RWPE1 (cell line): ENCODE data around the gene IL12RB2.

ENCODE experiments used
- CTCF ChIA-PET: fragments of 350-600 bp; sonication (Branson Sonifier 250); formaldehyde crosslinking; extraction: SDS; loops from one replicate; lab custom pipeline; 2021; lab: Yijun Ruan, JAX
- POLR2A ChIA-PET: fragments of 400-600 bp; formaldehyde crosslinking; extraction: SDS; loops from one replicate; lab custom pipeline; 2020; ENCODE audit warnings: antibody characterized with exemption; ENCODE audit not compliant: low non-redundant PET; lab: Yijun Ruan, JAX
- DNase-seq: peaks from one replicate; pipeline ENCODE4 v3.0.0; 2012; ENCODE audit warnings: low spot score
- H3K27ac ChIP-seq: fragments of 450-650 bp; 2 replicates; pipeline ENCODE4 v1.5.1; 2017
- CTCF ChIP-seq: fragments of 450-650 bp; conservative IDR thresholded peaks from 2 replicates; pipeline ENCODE4 v1.5.1; 2017; ENCODE audit warnings: low read depth, mild to moderate bottlenecking

The IL12RB2 gene

GRCh38 chr1:67348586-67349252, 41.0 kb downstream of the IL12RB2 start:
- peak overlapping the region; percentile 86; the same call in 1 of the 2 replicates for H3K27ac ChIP-seq
- POLR2A ChIA-PET, result interaction anchor here (0.6 kb wide), 1 partner anchor 32 kb away, joined by 3 read pairs; no protein-coding TSS in a partner anchor
- no peak for DNase-seq
- no peak for TF ChIP-seq CTCF
- CTCF ChIA-PET, result interaction anchor here (0.6 to 2.2 kb wide), 7 partner anchors 9 to 297 kb away, joined by 3 to 14 read pairs (median 4); no protein-coding TSS in a partner anchor

DNA sequence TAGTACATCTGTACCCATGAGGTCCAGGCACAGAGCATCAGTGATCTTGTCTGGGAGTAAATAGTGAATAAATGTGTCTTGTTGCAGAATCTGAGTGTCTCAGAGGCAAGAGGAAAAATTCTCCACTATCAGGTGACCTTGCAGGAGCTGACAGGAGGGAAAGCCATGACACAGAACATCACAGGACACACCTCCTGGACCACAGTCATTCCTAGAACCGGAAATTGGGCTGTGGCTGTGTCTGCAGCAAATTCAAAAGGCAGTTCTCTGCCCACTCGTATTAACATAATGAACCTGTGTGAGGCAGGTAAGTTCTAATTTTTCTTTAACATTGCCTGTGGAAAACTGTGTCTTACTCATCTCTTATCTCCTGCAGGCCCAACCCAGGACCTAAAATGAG, 43.1 kb downstream of the IL12RB2 start:
- TF ChIP-seq CTCF, result no peak
- CTCF ChIA-PET, result interaction anchor here (0.6 to 0.7 kb wide), 2 partner anchors 23 to 29 kb away, joined by 3 read pairs; no protein-coding TSS in a partner anchor
- POLR2A ChIA-PET, result no interaction called here
- no peak overlapping the region for H3K27ac ChIP-seq
- DNase-seq, result no peak

DNA sequence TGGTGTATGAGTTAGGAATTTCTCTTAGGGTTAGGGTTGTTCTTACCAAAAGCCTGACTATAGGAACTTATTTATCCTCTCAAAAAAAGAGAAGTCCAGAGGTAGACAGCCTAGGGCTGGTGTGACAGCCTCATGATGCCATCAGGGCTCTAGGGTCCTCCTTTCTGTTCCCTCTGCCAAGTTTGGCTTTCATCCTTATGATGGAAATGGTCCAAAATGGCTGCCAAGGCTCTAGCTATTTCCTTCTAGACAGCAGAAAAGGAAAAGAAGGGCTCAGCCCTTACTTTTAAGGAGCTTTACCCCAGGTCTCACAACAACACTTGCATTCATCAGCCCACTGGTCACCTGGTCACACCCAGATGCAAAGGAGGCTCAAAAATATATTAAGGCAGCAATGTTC, 44.5 kb downstream of the IL12RB2 start:
- ChIA-PET CTCF (no interaction called here), POLR2A (no interaction called here)
- no peak overlapping the region for H3K27ac ChIP-seq
- DNase-seq, result no peak
- no peak for TF ChIP-seq CTCF

DNA sequence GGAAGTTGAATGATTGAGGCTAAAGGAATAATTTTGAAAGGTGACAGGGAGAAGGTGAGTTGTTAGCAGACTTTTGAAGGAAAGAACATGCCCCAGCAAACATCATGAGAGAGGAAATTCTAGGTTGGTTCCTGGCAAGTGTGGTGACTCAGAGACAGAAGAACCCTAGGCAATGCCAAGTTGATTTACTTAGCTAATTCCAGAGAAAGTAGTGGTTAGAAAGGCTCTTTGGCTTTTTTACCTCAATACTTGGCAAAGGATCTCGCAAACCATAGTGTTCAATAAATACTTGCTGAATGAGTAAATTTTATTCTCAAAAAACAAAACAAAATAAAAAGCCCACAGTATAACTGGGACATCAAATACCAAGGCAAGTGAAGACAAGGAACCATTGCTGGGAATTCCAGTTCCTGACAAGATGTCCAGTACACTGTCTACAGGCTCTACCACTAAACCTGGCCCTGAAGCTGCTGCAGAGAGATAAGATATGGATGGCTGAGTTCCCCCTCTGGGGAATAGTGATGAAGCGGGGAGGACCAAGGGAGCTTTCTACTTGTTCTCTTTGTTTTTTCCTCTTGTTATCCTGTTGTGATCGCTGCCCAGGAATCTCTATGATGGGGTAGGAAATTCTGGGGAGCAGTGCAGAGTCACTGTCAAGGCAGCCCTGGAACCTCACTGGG, 48.2 kb downstream of the IL12RB2 start:
- no peak for TF ChIP-seq CTCF
- ChIA-PET POLR2A (no interaction called here), CTCF (interaction anchor here (0.6 to 1.5 kb wide), 3 partner anchors 145 to 383 kb away, joined by 3 to 6 read pairs (median 4); no protein-coding TSS in a partner anchor)
- H3K27ac ChIP-seq, result peak overlapping the region; percentile 96
- peak; percentile 79 for DNase-seq

DNA sequence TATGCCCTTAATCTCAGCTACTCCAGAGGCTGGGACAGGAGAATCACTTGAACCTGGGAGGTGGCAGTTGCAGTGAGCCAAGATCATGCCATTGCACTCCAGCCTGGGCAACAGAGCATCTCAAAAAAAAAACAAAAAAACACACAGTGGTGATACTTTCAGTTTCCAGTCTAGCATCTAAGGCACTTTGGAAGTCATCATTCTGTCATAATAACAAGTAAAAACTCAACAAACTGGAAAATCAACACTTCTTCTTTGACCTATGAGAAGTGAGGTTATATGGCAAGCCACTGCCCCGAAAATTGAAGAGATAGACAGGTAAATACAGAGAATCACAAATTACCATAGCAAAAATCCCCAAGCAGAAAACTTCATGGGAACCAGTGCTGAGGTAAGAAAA, 51.9 kb downstream of the IL12RB2 start:
- no peak overlapping the region for H3K27ac ChIP-seq
- ChIA-PET CTCF (no interaction called here), POLR2A (no interaction called here)
- TF ChIP-seq CTCF, result no peak
- no peak for DNase-seq

DNA sequence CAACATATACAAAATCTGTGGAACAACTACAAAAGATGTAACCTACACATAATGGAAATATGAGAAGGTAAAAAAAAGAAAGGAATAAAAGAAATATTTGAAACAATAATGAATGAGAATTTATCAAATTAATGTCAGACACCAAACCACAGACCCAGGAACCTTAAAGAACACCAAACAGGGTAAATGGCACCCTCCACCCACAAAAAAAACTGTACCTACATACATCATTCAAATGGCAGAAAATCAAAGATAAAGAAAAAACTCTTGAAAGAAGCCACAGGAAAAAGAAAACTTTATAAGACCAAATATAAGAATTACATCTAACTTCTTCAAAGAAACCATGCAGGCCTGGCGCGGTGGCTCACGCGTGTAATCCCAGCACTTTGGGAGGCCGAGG, 54.0 kb downstream of the IL12RB2 start:
- DNase-seq, result no peak
- no peak for TF ChIP-seq CTCF
- CTCF ChIA-PET, result no interaction called here
- no peak overlapping the region for H3K27ac ChIP-seq
- POLR2A ChIA-PET, result no interaction called here
